ENCODE results near the gene SPEG. TPM values are rescaled to one million over a fixed set of nuclear protein-coding genes. Genes with fewer than 3 reads are reported as not detected.

SPEG gene
- total RNA-seq, 1 donor from 2014 or later, result under 0.01 TPM

GRCh38 chr2:219496247-219496824 is 61.7 kb downstream of the SPEG start:
- no peak for DNase-seq (ENCODE audit: low read depth in 2 of 2)

GRCh38 chr2:219496825-219497494 is 62.3 kb downstream of the SPEG start:
- peak; percentile 16 to 23 for DNase-seq (ENCODE audit: low read depth in 2 of 2)

- peak; percentile 54 to 78 for DNase-seq (ENCODE audit: low read depth in 2 of 2)
Measured at GRCh38 chr2:219497495-219498279, 63.0 kb downstream of the SPEG start.

GRCh38 chr2:219498280-219499057 is 63.8 kb downstream of the SPEG start, which contains the start of gene GMPPA:
GMPPA (plus strand) TSS chr2:219498891; CDS start chr2:219499976, 1,085 bp downstream.
- DNase-seq (ENCODE audit: low read depth in 2 of 2), result peak; percentile 96 to 99

GRCh38 chr2:219499058-219499307 is 64.3 kb downstream of the SPEG start:
- DNase-seq (ENCODE audit: low read depth in 2 of 2), result no peak

- no peak for DNase-seq (ENCODE audit: low read depth in 2 of 2)
Measured at GRCh38 chr2:219499555-219499954, 64.9 kb downstream of the SPEG start.

- peak in 1 of 2 donors; percentile 10 for DNase-seq (ENCODE audit: low read depth in 2 of 2)
Measured at GRCh38 chr2:219500135-219500534, 65.5 kb downstream of the SPEG start.

- no peak for DNase-seq (ENCODE audit: low read depth in 2 of 2)
Measured at GRCh38 chr2:219501849-219502248, 67.2 kb downstream of the SPEG start.

GRCh38 chr2:219502618-219503017 is 68.0 kb downstream of the SPEG start:
- no peak for DNase-seq (ENCODE audit: low read depth in 2 of 2)

GRCh38 chr2:219505585-219505984 is 70.9 kb downstream of the SPEG start:
- DNase-seq (ENCODE audit: low read depth in 2 of 2), result no peak

GRCh38 chr2:219506153-219506801 is 71.6 kb downstream of the SPEG start:
- DNase-seq (ENCODE audit: low read depth in 2 of 2), result no peak

GRCh38 chr2:219506802-219507526 is 72.3 kb downstream of the SPEG start:
- no peak for DNase-seq (ENCODE audit: low read depth in 2 of 2)

GRCh38 chr2:219507581-219508443 is 73.2 kb downstream of the SPEG start:
- no peak for DNase-seq (ENCODE audit: low read depth in 2 of 2)

GRCh38 chr2:219508444-219508734 is 73.7 kb downstream of the SPEG start:
- DNase-seq (ENCODE audit: low read depth in 2 of 2), result no peak

GRCh38 chr2:219508971-219509779 is 74.5 kb downstream of the SPEG start:
- DNase-seq (ENCODE audit: low read depth in 2 of 2), result no peak

- peak; percentile 37 to 52 for DNase-seq (ENCODE audit: low read depth in 2 of 2)
Measured at GRCh38 chr2:219509780-219510511, 75.3 kb downstream of the SPEG start.

- DNase-seq (ENCODE audit: low read depth in 2 of 2), result no peak
Measured at GRCh38 chr2:219510512-219511135, 76.0 kb downstream of the SPEG start.
